Upper lobe of left lung (tissue), 6 donors: ENCODE data around the gene CCNY. TPM values are rescaled to one million over a fixed set of nuclear protein-coding genes. Genes with fewer than 3 reads are reported as not detected.

Experiments
- ATAC-seq, 2 donors: fragments of 200-7000 bp; cut with Tn5 transposase; one replicate each; pipeline ENCODE4 v1.9.1; 2022; ENCODE audit warnings: mild to moderate bottlenecking in 2 of 2, moderate library complexity in 2 of 2; ENCODE audit not compliant: low FRiP score in 2 of 2
- DNase-seq, 2 donors: peaks; one replicate each; pipeline ENCODE4 v3.0.0-alpha.2; 2019 to 2020
- H3K27ac ChIP-seq, 4 donors: fragments of 200-600 bp; sonication (generic); one replicate each; pipeline ENCODE4 v1.5.1; 2016 to 2019
- H3K27me3 ChIP-seq, 4 donors: fragments of 200-600 bp; sonication (generic); one replicate each; pipeline ENCODE4 v1.5.1; 2017 to 2019
- H3K36me3 ChIP-seq, 4 donors: fragments of 200-600 bp; sonication (generic); one replicate each; pipeline ENCODE4 v1.5.1; 2016 to 2019
- H3K4me1 ChIP-seq, 4 donors: fragments of 200-600 bp; sonication (generic); one replicate each; pipeline ENCODE4 v1.5.1; 2018 to 2019
- H3K4me3 ChIP-seq, 4 donors: fragments of 200-600 bp; sonication (generic); one replicate each; pipeline ENCODE4 v1.5.1; 2017 to 2019; ENCODE audit warnings: mild to moderate bottlenecking in 2 of 4, moderate library complexity in 1 of 4
- H3K9me3 ChIP-seq, 4 donors: fragments of 200-600 bp; sonication (generic); one replicate each; pipeline ENCODE4 v1.5.1; 2018 to 2019
- EP300 ChIP-seq, 4 donors: sonication (generic); formaldehyde crosslinking; IDR thresholded peaks; one replicate each; pipeline ENCODE4 v1.5.1; 2017; ENCODE audit warnings: antibody characterized with exemption in 4 of 4, control low read depth in 2 of 4
- POLR2A ChIP-seq, 4 donors: fragments of 450-650 bp; IDR thresholded peaks; one replicate each; pipeline ENCODE4 v1.5.1; 2016 to 2017; ENCODE audit warnings: antibody characterized with exemption in 4 of 4, mild to moderate bottlenecking in 2 of 4
- POLR2AphosphoS5 ChIP-seq, 2 donors: sonication (generic); formaldehyde crosslinking; IDR thresholded peaks; one replicate each; pipeline ENCODE4 v1.5.1; 2017; ENCODE audit warnings: antibody characterized with exemption in 2 of 2
- WGBS, 2 donors: methylation state at CpG; one replicate each; pipeline ENCODE4 v1.1.5; 2017 to 2018; 5-methylcytosine and 5-hydroxymethylcytosine counted together
- total RNA-seq, 6 donors: library from RNA; depleted of rRNA in 4 of 6; stranded (reverse); fragments of >200 nt in 4 of 6; gene quantifications; one replicate each; pipeline versions ENCODE4 v1.1.0 to v1.2.1, GENCODE V29; 2016 to 2021
- TF ChIP-seq, protein P1 (sequence below), 6 experiments: fragments of 450-650 bp in 4 of 6; fragments of 200-600 bp in 2 of 6; sonication (generic) in 2 of 6; IDR thresholded peaks; one replicate each; pipeline ENCODE4 v1.5.1; 2016 to 2019; ENCODE audit warnings: antibody characterized with exemption in 6 of 6
- donor health status: DM: no; HTN: no; CAD: no; lungs with moderate emphysema.
- donor health status: DM: no; HTN: yes; CAD: no; lungs with severe emphysema.

Gene CCNY
- total RNA-seq, 6 donors from 2014 or later: 22.0 to 80.8 (median 52.5) TPM

DNA sequence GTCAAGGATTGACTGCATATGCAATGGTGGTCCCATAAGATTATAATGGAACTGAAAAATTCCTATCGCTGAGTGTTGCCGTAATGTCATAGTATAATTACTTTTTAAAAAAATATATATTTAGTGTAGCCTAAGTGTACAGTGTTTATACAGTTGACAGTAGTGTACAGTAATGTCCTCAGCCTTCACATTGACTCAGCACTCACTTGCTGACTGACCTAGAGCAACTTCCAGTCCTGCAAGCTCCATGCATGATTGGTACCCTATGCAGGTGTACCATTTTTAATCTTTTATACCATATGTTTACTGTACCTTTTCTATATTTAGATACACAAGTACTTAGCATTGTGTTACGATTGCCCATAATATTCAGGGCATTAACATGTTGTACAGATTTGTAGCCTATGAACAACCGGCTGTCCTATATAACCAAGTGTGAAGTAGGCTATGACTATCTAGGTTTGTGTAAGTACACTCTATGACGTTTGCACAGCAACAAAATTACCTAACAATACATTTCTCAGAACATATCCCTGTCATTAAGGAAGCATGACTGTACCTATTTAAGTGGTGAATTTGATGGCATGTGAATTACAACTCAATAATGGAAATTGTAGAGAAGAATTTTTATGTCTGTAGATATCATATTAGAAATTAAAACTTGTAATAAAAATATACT lies 40.9 kb downstream of the CCNY start:
- no peaks in the 10 kb centered on the region for H3K36me3 ChIP-seq
- H3K9me3 ChIP-seq: no peaks in the 10 kb centered on the region
- DNase-seq (no peak), ATAC-seq (no peak)
- no peak overlapping the region for H3K27ac ChIP-seq
- H3K4me1 ChIP-seq: peaks cover 39 to 61% (median 52%) of the 10 kb centered on the region in 4 donors
- 81 to 83% methylated on average over 5 of the region's 5 CpGs for WGBS, 2 donors
- H3K27me3 ChIP-seq: no peaks in the 10 kb centered on the region
- TF ChIP-seq POLR2AphosphoS5 (IDR thresholded peaks at IDR 0.05): no peak
- TF ChIP-seq, protein P1, sequence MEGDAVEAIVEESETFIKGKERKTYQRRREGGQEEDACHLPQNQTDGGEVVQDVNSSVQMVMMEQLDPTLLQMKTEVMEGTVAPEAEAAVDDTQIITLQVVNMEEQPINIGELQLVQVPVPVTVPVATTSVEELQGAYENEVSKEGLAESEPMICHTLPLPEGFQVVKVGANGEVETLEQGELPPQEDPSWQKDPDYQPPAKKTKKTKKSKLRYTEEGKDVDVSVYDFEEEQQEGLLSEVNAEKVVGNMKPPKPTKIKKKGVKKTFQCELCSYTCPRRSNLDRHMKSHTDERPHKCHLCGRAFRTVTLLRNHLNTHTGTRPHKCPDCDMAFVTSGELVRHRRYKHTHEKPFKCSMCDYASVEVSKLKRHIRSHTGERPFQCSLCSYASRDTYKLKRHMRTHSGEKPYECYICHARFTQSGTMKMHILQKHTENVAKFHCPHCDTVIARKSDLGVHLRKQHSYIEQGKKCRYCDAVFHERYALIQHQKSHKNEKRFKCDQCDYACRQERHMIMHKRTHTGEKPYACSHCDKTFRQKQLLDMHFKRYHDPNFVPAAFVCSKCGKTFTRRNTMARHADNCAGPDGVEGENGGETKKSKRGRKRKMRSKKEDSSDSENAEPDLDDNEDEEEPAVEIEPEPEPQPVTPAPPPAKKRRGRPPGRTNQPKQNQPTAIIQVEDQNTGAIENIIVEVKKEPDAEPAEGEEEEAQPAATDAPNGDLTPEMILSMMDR (IDR thresholded peaks at IDR 0.05): no peak
- TF ChIP-seq EP300 (IDR thresholded peaks at IDR 0.05): no peak
- TF ChIP-seq POLR2A (IDR thresholded peaks at IDR 0.05): no peak
- no peak overlapping the region for H3K4me3 ChIP-seq

DNA sequence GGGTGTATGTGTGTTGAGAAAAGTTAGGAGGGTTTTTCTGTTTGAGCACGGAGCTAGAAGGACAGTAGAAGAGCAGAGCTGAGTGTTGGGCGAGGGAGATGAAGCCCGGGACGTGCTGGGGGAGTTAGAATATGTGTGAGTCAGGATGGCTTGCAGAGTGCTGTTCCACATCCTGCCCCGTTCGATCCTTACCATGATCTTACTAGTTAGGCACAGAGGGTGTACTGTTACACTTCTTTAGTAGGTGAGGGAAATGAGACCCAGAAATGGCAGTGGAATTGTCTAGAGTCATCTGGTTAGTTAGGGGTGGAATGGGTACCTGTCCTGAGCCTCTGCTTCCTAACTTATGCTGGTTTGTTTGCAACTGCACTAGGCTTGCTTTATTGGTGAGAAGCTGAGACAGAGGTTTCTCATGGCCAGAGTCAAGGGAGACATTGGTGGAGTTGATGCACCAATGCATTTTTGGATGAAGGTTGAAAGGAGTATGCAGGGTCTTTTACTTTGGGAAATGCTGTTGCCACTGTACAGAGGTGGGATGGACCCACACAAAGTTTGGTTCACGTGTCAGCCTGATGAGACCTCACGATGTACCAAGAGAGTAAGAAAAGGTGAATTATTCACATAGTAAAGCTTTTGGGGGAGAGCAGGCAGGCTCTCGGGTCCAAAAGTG lies 42.4 kb downstream of the CCNY start:
- WGBS, 2 donors: 59 to 67% methylated on average over 9 of the region's 9 CpGs
- H3K4me1 ChIP-seq: peaks cover 29 to 46% (median 38%) of the 10 kb centered on the region in 4 donors
- no peaks in the 10 kb centered on the region for H3K36me3 ChIP-seq
- TF ChIP-seq EP300 (IDR thresholded peaks at IDR 0.05) (no peak), POLR2AphosphoS5 (IDR thresholded peaks at IDR 0.05) (no peak), POLR2A (IDR thresholded peaks at IDR 0.05) (no peak)
- TF ChIP-seq, protein P1 (IDR thresholded peaks at IDR 0.05): no peak
- H3K27me3 ChIP-seq: no peaks in the 10 kb centered on the region
- H3K27ac ChIP-seq: peak overlapping the region; percentile 64 to 76 (median 74)
- H3K4me3 ChIP-seq: no peak overlapping the region
- DNase-seq (no peak), ATAC-seq (peak in 1 of 2 donors; percentile 43)
- no peaks in the 10 kb centered on the region for H3K9me3 ChIP-seq

DNA sequence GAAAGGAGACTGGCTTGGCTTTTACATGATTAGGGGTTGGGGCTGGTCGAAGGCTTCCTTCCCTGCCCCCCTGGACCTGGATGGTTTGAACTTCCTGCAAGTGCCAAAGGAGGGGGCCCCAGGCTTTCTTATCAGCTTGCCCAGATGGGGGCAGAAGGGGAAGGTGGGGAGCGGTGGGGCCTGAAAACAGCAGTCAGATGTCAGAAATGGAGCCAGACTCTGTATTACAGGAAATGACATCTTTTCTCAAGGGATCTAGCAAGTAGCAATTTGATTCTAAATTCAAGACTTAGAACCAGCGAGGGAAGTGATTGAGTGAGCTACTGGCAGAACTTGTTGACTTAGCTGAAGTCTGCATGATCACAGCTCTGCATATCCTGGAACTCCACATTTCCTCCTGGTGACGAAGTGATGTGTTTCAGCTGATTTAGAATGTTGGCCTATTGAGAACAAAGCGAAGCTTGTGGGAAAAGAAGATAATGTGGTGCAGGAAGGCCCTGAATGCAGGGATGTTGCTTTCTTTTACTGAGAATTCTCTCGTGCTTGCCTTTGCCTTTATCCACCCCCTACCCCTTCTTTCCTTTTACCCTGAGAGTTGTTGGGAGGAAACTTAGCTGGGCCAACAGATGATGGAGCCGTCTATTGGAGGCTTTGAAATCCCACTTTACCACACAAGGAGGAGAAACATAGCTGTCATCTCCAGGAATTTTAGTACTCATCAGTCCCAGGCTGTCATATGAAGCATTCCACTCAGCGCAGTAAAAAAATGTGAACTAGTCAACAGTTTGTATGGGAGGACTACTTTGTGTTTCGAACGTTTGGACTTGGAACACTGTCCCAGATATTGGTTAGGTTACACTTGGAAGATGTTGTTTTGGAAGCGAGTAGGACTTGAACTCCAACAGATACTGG lies 43.2 kb downstream of the CCNY start:
- peak; percentile 78 to 80 for ATAC-seq
- Histone ChIP-seq H3K27me3 (no peaks in the 10 kb centered on the region), H3K9me3 (no peaks in the 10 kb centered on the region), H3K4me3 (no peak overlapping the region), H3K36me3 (no peaks in the 10 kb centered on the region), H3K4me1 (peaks cover 28 to 43% (median 37%) of the 10 kb centered on the region in 4 donors), H3K27ac (peak overlapping the region; percentile 64 to 76 (median 74))
- no peak for TF ChIP-seq POLR2A (IDR thresholded peaks at IDR 0.05)
- TF ChIP-seq POLR2AphosphoS5 (IDR thresholded peaks at IDR 0.05): peak; percentile 39 to 67
- TF ChIP-seq, protein P1 (IDR thresholded peaks at IDR 0.05): peak in 3 of 6 experiments; percentile 0 to 36 (median 4)
- DNase-seq: no peak
- 41 to 43% methylated on average over 11 of the region's 11 CpGs for WGBS, 2 donors

DNA sequence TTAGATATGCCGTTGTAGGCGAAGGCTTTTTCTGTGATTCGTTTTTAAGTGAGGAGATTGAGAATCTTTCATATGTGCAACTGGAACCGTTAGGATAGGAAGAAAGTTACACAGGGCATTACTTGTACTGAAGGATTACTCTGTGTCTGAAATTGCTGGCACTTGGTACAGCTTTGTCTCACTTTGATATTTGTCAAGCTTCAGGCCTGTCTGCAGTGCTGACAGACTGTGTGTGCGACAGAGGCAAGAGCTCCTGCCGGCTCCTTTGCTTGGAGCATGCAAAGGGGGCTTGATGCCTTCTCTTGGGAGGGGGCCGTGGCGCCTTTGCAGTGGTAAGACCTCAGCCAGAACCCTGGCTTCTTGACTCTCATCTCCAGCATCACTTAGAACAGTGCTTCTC lies 45.8 kb downstream of the CCNY start:
- Histone ChIP-seq H3K27ac (no peak overlapping the region), H3K4me1 (peaks cover 36 to 52% (median 43%) of the 10 kb centered on the region in 4 donors)
- TF ChIP-seq EP300 (IDR thresholded peaks at IDR 0.05) (no peak), POLR2A (IDR thresholded peaks at IDR 0.05) (no peak), POLR2AphosphoS5 (IDR thresholded peaks at IDR 0.05) (no peak)
- TF ChIP-seq, protein P1 (IDR thresholded peaks at IDR 0.05): no peak

More for the DNA sequence above, 45.8 kb downstream of the CCNY start:
- Histone ChIP-seq H3K4me3 (no peak overlapping the region), H3K27me3 (no peaks in the 10 kb centered on the region), H3K36me3 (no peaks in the 10 kb centered on the region), H3K9me3 (no peaks in the 10 kb centered on the region)
- ATAC-seq (no peak), DNase-seq (no peak)
- 84 to 89% methylated on average over 6 to 8 of the region's 8 CpGs for WGBS, 2 donors
